ENCODE measurements around the gene CCDC34.

GRCh38 chr11:27371489-27371888 is 8.5 kb upstream of the CCDC34 start:
- no peak for TF ChIP-seq POLR2A (IDR thresholded peaks at IDR 0.05)
- no peak for TF ChIP-seq CTCF (IDR thresholded peaks at IDR 0.05)
- no peak for TF ChIP-seq EP300 (IDR thresholded peaks at IDR 0.05)
- TF ChIP-seq POLR2AphosphoS5 (IDR thresholded peaks at IDR 0.05) = no peak

All from suprapubic skin (tissue), 4 donors.